Natural killer cell (primary cell): ENCODE measurements around the gene HES5. TPM values are rescaled to one million over a fixed set of nuclear protein-coding genes. Genes with fewer than 3 reads are reported as not detected.
"Not testable (repeated sequence)": the region's sequence is repeated elsewhere in the genome, so short reads cannot be mapped to it uniquely, and the experiment has no call there.

Source experiments
- ATAC-seq, 3 donors: fragments of 150-1000 bp in 2 of 3; fragments of 200-7000 bp in 1 of 3; cut with Tn5 transposase; 1 replicate in 1 of 3; 2 replicates in 2 of 3; pipeline ENCODE4 v1.10.0; 2021; ENCODE audit warnings: mild to moderate bottlenecking in 2 of 3, moderate library complexity in 2 of 3
- DNase-seq, 2 donors: peaks; one replicate each; pipeline versions ENCODE4 v3.0.0 to v3.0.0-alpha.2; 2013 to 2021; ENCODE audit warnings: mixed read lengths in 1 of 2
- H3K27ac ChIP-seq: one replicate; pipeline ENCODE4 v1.5.1; 2013; ENCODE audit warnings: mild to moderate bottlenecking, low read length
- H3K27me3 ChIP-seq: one replicate; pipeline ENCODE4 v1.6.1; 2013; ENCODE audit warnings: low read length; ENCODE audit not compliant: control insufficient read depth, insufficient read depth
- H3K36me3 ChIP-seq: one replicate; pipeline ENCODE4 v1.6.1; 2013; ENCODE audit warnings: low read length; ENCODE audit not compliant: control insufficient read depth, insufficient read depth
- H3K4me1 ChIP-seq: one replicate; pipeline ENCODE4 v1.6.1; 2013; ENCODE audit warnings: low read length; ENCODE audit not compliant: control insufficient read depth, insufficient read depth
- H3K4me3 ChIP-seq: one replicate; pipeline ENCODE4 v1.5.1; 2013; ENCODE audit warnings: low read length
- H3K9me3 ChIP-seq: one replicate; pipeline ENCODE4 v1.6.1; 2013; ENCODE audit warnings: low read length; ENCODE audit not compliant: control insufficient read depth, insufficient read depth
- H3K27ac Mint-ChIP-seq, 2 donors: one replicate each; pipeline ENCODE4 v1.8.0; 2022; ENCODE audit warnings: mild to moderate bottlenecking in 2 of 2, mixed read lengths in 2 of 2, moderate library complexity in 1 of 2
- H3K27me3 Mint-ChIP-seq, 2 donors: one replicate each; pipeline ENCODE4 v1.8.0; 2022; ENCODE audit warnings: low read depth in 2 of 2, mixed read lengths in 2 of 2
- H3K36me3 Mint-ChIP-seq: one replicate; pipeline ENCODE4 v1.8.0; 2022; ENCODE audit warnings: mixed read lengths
- H3K4me1 Mint-ChIP-seq, 2 donors: one replicate each; pipeline ENCODE4 v1.8.0; 2022; ENCODE audit warnings: mixed read lengths in 2 of 2
- H3K4me3 Mint-ChIP-seq: one replicate; pipeline ENCODE4 v1.8.0; 2022; ENCODE audit warnings: mild to moderate bottlenecking, moderate library complexity, mixed read lengths
- H3K9me3 Mint-ChIP-seq, 2 donors: one replicate each; pipeline ENCODE4 v1.8.0; 2022; ENCODE audit warnings: mixed read lengths in 2 of 2
- WGBS: methylation state at CpG from one replicate; pipeline ENCODE4 v1.1.7; 2013; ENCODE audit warnings: missing lambda C conversion rate; ENCODE audit not compliant: insufficient coverage; 5-methylcytosine and 5-hydroxymethylcytosine counted together
- intact Hi-C: fragments of 100-400 bp; cut with micrococcal nuclease; formaldehyde crosslinking; loops from one replicate; pipeline ENCODE4 v1.14.2; 2022
- total RNA-seq, 4 donors: library from RNA; stranded (reverse); fragments of 120-200 nt in 1 of 4; gene quantifications; one replicate each; pipeline versions ENCODE4 v1.2.3 to v1.2.4, GENCODE V29; 2013 to 2022
- TF ChIP-seq, protein P1 (sequence below): fragments of 200-600 bp; IDR thresholded peaks from one replicate; pipeline ENCODE4 v1.8.0; 2022; ENCODE audit warnings: antibody characterized with exemption

HES5 gene
- total RNA-seq, 3 donors from 2014 or later (not counting 1 experiment from before 2014, with no cell fraction given), result not detected

DNA sequence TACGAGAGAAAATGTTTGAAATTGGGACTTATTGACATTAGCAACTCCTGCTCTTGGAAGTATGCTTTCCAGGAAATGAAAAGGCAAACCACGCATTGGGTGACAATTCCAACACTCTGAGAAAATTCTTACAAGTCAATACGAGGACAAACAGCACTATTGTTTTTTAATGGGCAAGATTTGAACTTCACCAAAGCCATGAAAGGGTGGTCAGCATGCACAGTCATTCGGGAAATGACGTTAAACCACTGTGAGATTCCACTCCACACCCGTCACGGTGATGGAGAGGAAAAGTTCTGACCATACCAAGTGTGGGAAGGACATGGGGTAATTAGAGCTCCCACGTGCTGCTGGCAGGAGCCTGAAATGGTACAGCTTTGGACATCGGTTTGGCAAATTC, 44.3 kb upstream of the HES5 start:
- Histone ChIP-seq H3K36me3 (no peaks in the 10 kb centered on the region), H3K4me3 (no peak overlapping the region), H3K27me3 (no peaks in the 10 kb centered on the region), H3K4me1 (peaks cover 40% of the 10 kb centered on the region), H3K27ac (no peak overlapping the region), H3K9me3 (peaks cover 3% of the 10 kb centered on the region)
- TF ChIP-seq, protein P1, sequence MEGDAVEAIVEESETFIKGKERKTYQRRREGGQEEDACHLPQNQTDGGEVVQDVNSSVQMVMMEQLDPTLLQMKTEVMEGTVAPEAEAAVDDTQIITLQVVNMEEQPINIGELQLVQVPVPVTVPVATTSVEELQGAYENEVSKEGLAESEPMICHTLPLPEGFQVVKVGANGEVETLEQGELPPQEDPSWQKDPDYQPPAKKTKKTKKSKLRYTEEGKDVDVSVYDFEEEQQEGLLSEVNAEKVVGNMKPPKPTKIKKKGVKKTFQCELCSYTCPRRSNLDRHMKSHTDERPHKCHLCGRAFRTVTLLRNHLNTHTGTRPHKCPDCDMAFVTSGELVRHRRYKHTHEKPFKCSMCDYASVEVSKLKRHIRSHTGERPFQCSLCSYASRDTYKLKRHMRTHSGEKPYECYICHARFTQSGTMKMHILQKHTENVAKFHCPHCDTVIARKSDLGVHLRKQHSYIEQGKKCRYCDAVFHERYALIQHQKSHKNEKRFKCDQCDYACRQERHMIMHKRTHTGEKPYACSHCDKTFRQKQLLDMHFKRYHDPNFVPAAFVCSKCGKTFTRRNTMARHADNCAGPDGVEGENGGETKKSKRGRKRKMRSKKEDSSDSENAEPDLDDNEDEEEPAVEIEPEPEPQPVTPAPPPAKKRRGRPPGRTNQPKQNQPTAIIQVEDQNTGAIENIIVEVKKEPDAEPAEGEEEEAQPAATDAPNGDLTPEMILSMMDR, result no peak
- no peak overlapping the region for H3K4me3 Mint-ChIP-seq
- intact Hi-C loops, result no loop called here
- H3K36me3 Mint-ChIP-seq, result no peaks in the 10 kb centered on the region
- no peak for ATAC-seq
- H3K27me3 Mint-ChIP-seq, result no peaks in the 10 kb centered on the region
- peaks cover 8 to 13% of the 10 kb centered on the region in 2 donors for H3K4me1 Mint-ChIP-seq
- no peaks in the 10 kb centered on the region for H3K9me3 Mint-ChIP-seq
- 84% methylated on average over 8 of the region's 9 CpGs for WGBS
- no peak overlapping the region for H3K27ac Mint-ChIP-seq
- DNase-seq, result no peak

DNA sequence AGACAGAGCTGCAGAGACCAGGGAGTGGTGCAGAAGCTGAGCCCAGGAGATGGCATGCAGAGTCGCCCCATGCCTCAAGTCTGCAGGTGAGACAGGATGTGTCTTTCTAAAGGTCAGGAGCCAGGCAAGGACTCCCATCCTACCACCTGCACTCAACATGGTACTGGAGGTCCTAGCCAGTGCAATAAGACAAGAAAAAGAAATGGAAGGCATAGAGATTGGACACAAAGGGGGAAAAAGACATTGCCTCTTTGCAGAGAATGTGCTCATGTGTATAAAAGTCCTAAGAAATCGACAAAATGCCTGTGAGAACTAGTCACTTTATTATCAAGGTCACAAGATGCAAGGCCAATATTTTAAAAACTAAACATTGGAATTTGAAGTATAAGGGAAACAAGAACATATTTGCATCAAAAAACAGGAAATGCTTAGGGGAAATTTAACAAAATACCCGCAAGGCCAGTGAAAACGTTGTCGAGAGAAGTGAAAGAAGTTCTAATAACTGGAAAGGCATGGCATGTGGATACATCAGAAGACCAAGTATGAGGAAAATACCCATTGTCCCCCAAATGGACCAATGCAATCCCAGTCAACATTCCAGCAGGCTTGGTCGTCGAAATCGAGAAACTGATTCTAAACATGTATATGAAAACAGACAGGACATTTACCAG, 43.3 kb upstream of the HES5 start:
- H3K27ac ChIP-seq, result no peak overlapping the region
- no peaks in the 10 kb centered on the region for H3K27me3 ChIP-seq
- H3K36me3 Mint-ChIP-seq, result no peaks in the 10 kb centered on the region
- peaks cover 31% of the 10 kb centered on the region for H3K4me1 ChIP-seq
- no peak for DNase-seq
- H3K4me3 ChIP-seq, result no peak overlapping the region
- 96% methylated on average over 8 of the region's 8 CpGs for WGBS
- intact Hi-C loops, result no loop called here
- no peak overlapping the region for H3K27ac Mint-ChIP-seq
- no peaks in the 10 kb centered on the region for H3K9me3 Mint-ChIP-seq
- no peaks in the 10 kb centered on the region for H3K27me3 Mint-ChIP-seq
- peaks cover under 1 to 5% of the 10 kb centered on the region in 2 donors for H3K4me1 Mint-ChIP-seq
- TF ChIP-seq, protein P1, result no peak
- no peaks in the 10 kb centered on the region for H3K36me3 ChIP-seq
- H3K4me3 Mint-ChIP-seq, result no peak overlapping the region
- ATAC-seq, result no peak
- peaks cover 3% of the 10 kb centered on the region for H3K9me3 ChIP-seq

- peaks cover 13% of the 10 kb centered on the region for H3K4me1 ChIP-seq
- no peak overlapping the region for H3K27ac ChIP-seq
- intact Hi-C loops, result no loop called here
- Mint-ChIP-seq H3K9me3 (no peaks in the 10 kb centered on the region), H3K27ac (no peak overlapping the region), H3K4me1 (no peaks in the 10 kb centered on the region), H3K36me3 (no peaks in the 10 kb centered on the region), H3K4me3 (no peak overlapping the region), H3K27me3 (no peaks in the 10 kb centered on the region)
- TF ChIP-seq, protein P1, result no peak
- DNase-seq (no peak), ATAC-seq (no peak)
- peaks cover 3% of the 10 kb centered on the region for H3K9me3 ChIP-seq
- no peaks in the 10 kb centered on the region for H3K27me3 ChIP-seq
- no peak overlapping the region for H3K4me3 ChIP-seq
- no peaks in the 10 kb centered on the region for H3K36me3 ChIP-seq
- 97% methylated on average over 9 of the region's 9 CpGs for WGBS
These were observed 41.3 kb upstream of the HES5 start for GRCh38 chr1:2571348-2571747.

GRCh38 chr1:2570332-2570731, 40.3 kb upstream of the HES5 start:
- H3K27me3 Mint-ChIP-seq, result no peaks in the 10 kb centered on the region
- 86% methylated on average over 17 of the region's 17 CpGs for WGBS

DNA sequence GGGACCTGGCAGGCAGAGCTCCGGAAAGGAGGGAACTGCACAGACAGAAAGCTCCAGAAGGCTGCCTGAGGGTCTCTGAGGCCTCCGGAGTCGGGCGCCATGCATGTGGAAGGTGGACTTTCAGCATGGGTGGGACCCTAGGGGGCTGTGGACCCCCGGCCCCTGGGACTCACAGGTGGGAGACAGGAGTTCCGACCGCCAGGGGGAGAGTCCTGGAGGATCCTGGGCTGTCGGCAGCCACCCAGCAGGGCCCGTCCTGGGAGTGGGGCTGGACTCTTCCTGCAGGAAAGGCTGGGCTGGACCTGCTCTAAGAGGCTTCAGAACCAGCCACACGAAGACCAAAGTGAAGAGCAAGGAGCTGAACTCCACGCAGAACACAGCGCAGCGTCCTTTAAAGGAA, 39.6 kb upstream of the HES5 start:
- DNase-seq, ATAC-seq: not testable (repeated sequence)

More at GRCh38 chr1:2570332-2570731, 40.3 kb upstream of the HES5 start:
- no peaks in the 10 kb centered on the region for H3K4me1 Mint-ChIP-seq
- no peak overlapping the region for H3K27ac ChIP-seq
- ATAC-seq (no peak), DNase-seq (no peak)
- H3K27ac Mint-ChIP-seq, result no peak overlapping the region
- H3K4me1 ChIP-seq, result peaks cover 3% of the 10 kb centered on the region
- TF ChIP-seq, protein P1, result no peak
- no peaks in the 10 kb centered on the region for H3K27me3 ChIP-seq
- H3K9me3 ChIP-seq, result peaks cover 3% of the 10 kb centered on the region
- intact Hi-C loops, result no loop called here
- H3K36me3 ChIP-seq, result no peaks in the 10 kb centered on the region
- H3K9me3 Mint-ChIP-seq, result no peaks in the 10 kb centered on the region
- H3K4me3 ChIP-seq, result no peak overlapping the region
- H3K4me3 Mint-ChIP-seq, result no peak overlapping the region
- H3K36me3 Mint-ChIP-seq, result no peaks in the 10 kb centered on the region

More for the DNA sequence above, 39.6 kb upstream of the HES5 start:
- H3K27ac ChIP-seq, intact Hi-C loops, H3K36me3 ChIP-seq, H3K36me3 Mint-ChIP-seq, H3K27ac Mint-ChIP-seq, H3K4me1 ChIP-seq, H3K4me3 Mint-ChIP-seq, H3K27me3 Mint-ChIP-seq, H3K27me3 ChIP-seq, H3K4me3 ChIP-seq, H3K9me3 ChIP-seq, H3K9me3 Mint-ChIP-seq, H3K4me1 Mint-ChIP-seq: not testable (repeated sequence)
- WGBS, result 87% methylated on average over 13 of the region's 13 CpGs
